ENCODE data around the gene TOLLIP. TPM values are rescaled to one million over a fixed set of nuclear protein-coding genes. Genes with fewer than 3 reads are reported as not detected.

TOLLIP gene
- total and polyA plus RNA-seq, 9 of the 15 experiments (the other 6 are each of a cell fraction or from before 2014, with no cell fraction given), result 0.23 to 22.8 (median 7.1) TPM

- POLR2A ChIA-PET, result interaction anchor here (0.8 kb wide), 1 partner anchor 105 kb away, joined by 3 read pairs; no protein-coding TSS in a partner anchor
- Histone ChIP-seq H3K27ac (ENCODE audit: extremely low read depth, low read depth, low read length) (no peak overlapping the region), H3K9ac (ENCODE audit: insufficient read depth in 1 of 2, low read depth in 2 of 2, low read length in 2 of 2) (no peak overlapping the region), H3K4me2 (ENCODE audit: insufficient read depth, low read length) (no peak overlapping the region), H4K20me1 (replicated peaks; ENCODE audit: control insufficient read depth, insufficient read depth, low read length) (no peaks in the 10 kb centered on the region; the same call in 1 of the 2 replicates), H3K4me1 (replicated peaks in 1 of 2; ENCODE audit: control insufficient read depth in 2 of 2, insufficient read depth in 2 of 2, low read length in 2 of 2) (peaks cover 5 to 66% of the 10 kb centered on the region in 2 experiments; a peak in 4 of 5 replicates), H2AFZ (ENCODE audit: low read depth, low read length) (no peak overlapping the region), H3K36me3 (ENCODE audit: control insufficient read depth, insufficient read depth, low read length) (no peaks in the 10 kb centered on the region), H3K9me1 (ENCODE audit: control insufficient read depth, insufficient read depth, low read length) (peaks cover 8% of the 10 kb centered on the region), H3K4me3 (no peak overlapping the region), H3K79me2 (ENCODE audit: control insufficient read depth, insufficient read depth, low read length) (no peaks in the 10 kb centered on the region), H3K27me3 (ENCODE audit: control insufficient read depth in 2 of 2, insufficient read depth in 2 of 2, low read length in 2 of 2) (peaks cover 0 to 13% of the 10 kb centered on the region in 2 experiments; a peak in 2 of 5 replicates), H3K9me3 (replicated peaks; ENCODE audit: control insufficient read depth, insufficient read depth, low read depth, low read length) (no peaks in the 10 kb centered on the region)
- no peak for DNase-seq (ENCODE audit: extremely low read depth in 1 of 4, low spot score in 3 of 4)
- CTCF ChIA-PET (ENCODE audit: low intra/inter-chr PET ratio), result no interaction called here
- no peak for TF ChIP-seq HNRNPK (IDR thresholded peaks at IDR 0.05; ENCODE audit: low read depth, low read length, poor library complexity, severe bottlenecking)
- 20% methylated on average over 12 of the region's 16 CpGs for WGBS (ENCODE audit: insufficient coverage, low coverage, missing lambda C conversion rate)
- no peak for ATAC-seq
- BruUV-seq (replicated peaks), result no TSS peak
- intact Hi-C loops (cut with micrococcal nuclease) (no loop called here), in situ Hi-C loops (cut with MboI) (no loop called here)
- no peak for FAIRE-seq
Observed at GRCh38 chr11:1257916-1258315, 51.5 kb downstream of the TOLLIP start.

GRCh38 chr11:1257366-1257765, 52.1 kb downstream of the TOLLIP start:
- POLR2A ChIA-PET, result no interaction called here
- intact Hi-C loops (cut with micrococcal nuclease) (no loop called here), in situ Hi-C loops (cut with MboI) (no loop called here)
- no TSS peak for BruUV-seq (replicated peaks)
- ATAC-seq (no peak), FAIRE-seq (no peak), DNase-seq (ENCODE audit: extremely low read depth in 1 of 4, low spot score in 3 of 4) (no peak)
- WGBS (ENCODE audit: insufficient coverage, low coverage, missing lambda C conversion rate), result 33% methylated on average over 22 of the region's 27 CpGs
- no peak overlapping the region; a peak in 1 of 4 replicates for H3K9ac ChIP-seq (ENCODE audit: insufficient read depth in 1 of 2, low read depth in 2 of 2, low read length in 2 of 2)
- H2AFZ ChIP-seq (ENCODE audit: low read depth, low read length), result no peak overlapping the region
- peaks cover 5 to 61% of the 10 kb centered on the region in 2 experiments; a peak in 4 of 5 replicates for H3K4me1 ChIP-seq (replicated peaks in 1 of 2; ENCODE audit: control insufficient read depth in 2 of 2, insufficient read depth in 2 of 2, low read length in 2 of 2)
- H3K79me2 ChIP-seq (ENCODE audit: control insufficient read depth, insufficient read depth, low read length), result no peaks in the 10 kb centered on the region
- peaks cover 4% of the 10 kb centered on the region for H3K9me1 ChIP-seq (ENCODE audit: control insufficient read depth, insufficient read depth, low read length)
- no peaks in the 10 kb centered on the region for H3K36me3 ChIP-seq (ENCODE audit: control insufficient read depth, insufficient read depth, low read length)
- CTCF ChIA-PET (ENCODE audit: low intra/inter-chr PET ratio), result no interaction called here
- no peak overlapping the region for H3K4me2 ChIP-seq (ENCODE audit: insufficient read depth, low read length)
- H3K27ac ChIP-seq (ENCODE audit: extremely low read depth, low read depth, low read length), result no peak overlapping the region
- no peak overlapping the region for H3K4me3 ChIP-seq
- no peak for TF ChIP-seq KHSRP (IDR thresholded peaks at IDR 0.05)
- TF ChIP-seq FOS (IDR thresholded peaks at IDR 0.05; ENCODE audit: extremely low read depth, insufficient read length), result no peak
- TF ChIP-seq SP1 (CRISPR knock-in tag; IDR thresholded peaks at IDR 0.05), result no peak
- TF ChIP-seq U2AF1 (optimal IDR thresholded peaks at IDR 0.05; ENCODE audit: low read depth, low read length), result no peak
- no peak for TF ChIP-seq ZNF282 (CRISPR knock-in tag; IDR thresholded peaks at IDR 0.05)
- TF ChIP-seq FOXJ2 (tag; IDR thresholded peaks at IDR 0.05), result no peak
- TF ChIP-seq ZNF764 (CRISPR knock-in tag; IDR thresholded peaks at IDR 0.05; ENCODE audit: low read depth), result no peak
- TF ChIP-seq SREBF2 (CRISPR knock-in tag; IDR thresholded peaks at IDR 0.05), result no peak
- no peak for TF ChIP-seq SLC30A9 (CRISPR knock-in tag; IDR thresholded peaks at IDR 0.05)
- TF ChIP-seq CREB3 (tag; conservative IDR thresholded peaks at IDR 0.05; ENCODE audit: low read depth), result no peak
- TF ChIP-seq ZNF212 (CRISPR knock-in tag; IDR thresholded peaks at IDR 0.05), result no peak
- no peaks in the 10 kb centered on the region; the same call in 1 of the 2 replicates for H4K20me1 ChIP-seq (replicated peaks; ENCODE audit: control insufficient read depth, insufficient read depth, low read length)
- no peaks in the 10 kb centered on the region for H3K9me3 ChIP-seq (replicated peaks; ENCODE audit: control insufficient read depth, insufficient read depth, low read depth, low read length)
- H3K27me3 ChIP-seq (ENCODE audit: control insufficient read depth in 2 of 2, insufficient read depth in 2 of 2, low read length in 2 of 2), result peaks cover 0 to 13% of the 10 kb centered on the region in 2 experiments; a peak in 2 of 5 replicates

Measured in K562 (cell line).